Stimulated activated CD4-positive, alpha-beta T cell treated with anti-CD3 and anti-CD28 coated beads, Interleukin-4, amount 100 ng/mL, for 4 hours (primary cell): ENCODE measurements around the gene RAPH1.

Source experiments
- DNase-seq, 2 experiments: peaks; one replicate each; pipeline ENCODE4 v3.0.0-alpha.2; 2020

Gene RAPH1

GRCh38 chr2:203347375-203347774, 187.7 kb downstream of the RAPH1 start:
- DNase-seq: no peak

DNA sequence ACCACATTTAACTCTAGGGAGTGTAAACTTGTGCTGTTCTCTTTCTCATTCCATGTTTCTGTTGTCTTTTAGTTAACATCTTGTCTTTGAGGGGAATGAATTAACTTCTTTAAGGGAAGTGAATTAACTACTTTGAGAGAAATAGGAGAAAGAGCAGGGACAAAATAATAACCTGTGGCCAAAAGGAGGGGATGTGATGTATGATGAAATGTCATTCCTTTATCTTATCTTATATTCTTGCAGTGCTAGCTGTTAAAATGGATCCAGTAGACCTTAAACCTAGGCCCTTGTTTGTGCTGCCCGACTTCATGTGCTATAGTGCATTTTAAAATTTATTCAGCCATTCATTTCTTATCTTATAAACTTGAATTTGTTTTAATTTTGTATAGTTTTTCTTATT, 188.5 kb downstream of the RAPH1 start:
- DNase-seq: no peak

DNA sequence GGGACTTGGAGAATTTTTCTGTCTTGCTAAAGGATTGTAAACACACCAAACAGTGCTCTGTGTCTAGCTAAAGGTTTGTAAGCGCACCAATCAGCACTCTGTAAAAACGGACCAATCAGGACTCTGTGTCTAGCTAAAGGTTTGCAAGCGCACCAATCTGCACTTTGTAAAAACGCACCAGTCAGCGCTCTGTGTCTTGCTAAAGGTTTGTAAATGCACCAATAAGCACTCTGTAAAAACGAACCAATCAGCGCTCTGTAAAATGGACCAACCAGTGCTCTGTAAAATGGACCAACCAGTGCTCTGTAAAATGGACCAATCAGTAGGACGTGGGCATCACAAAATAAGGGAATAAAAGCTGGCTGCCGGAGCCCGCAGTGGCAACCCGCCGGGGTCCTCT, 190.4 kb downstream of the RAPH1 start:
- DNase-seq: no peak
